CD4-positive, CD25-positive, alpha-beta regulatory T cell (primary cell): ENCODE data around the gene LUC7L2. TPM values are rescaled to one million over a fixed set of nuclear protein-coding genes. Genes with fewer than 3 reads are reported as not detected.

Source experiments
- ATAC-seq, 2 donors: fragments of 150-1000 bp; cut with Tn5 transposase; one replicate each; pipeline ENCODE4 v1.10.0; 2021; ENCODE audit warnings: low read depth in 2 of 2, moderate number of reproducible peaks in 2 of 2, moderate library complexity in 1 of 2
- DNase-seq, 3 donors: peaks; one replicate each; pipeline versions ENCODE4 v3.0.0 to v3.0.0-alpha.2; 2012 to 2022; ENCODE audit warnings: mixed read lengths in 1 of 3
- H3K27ac ChIP-seq: one replicate; pipeline ENCODE4 v1.7.0; 2013; ENCODE audit warnings: mild to moderate bottlenecking, low read length; ENCODE audit not compliant: insufficient read depth, poor library complexity, severe bottlenecking
- H3K27me3 ChIP-seq: one replicate; pipeline ENCODE4 v1.7.0; 2013; ENCODE audit warnings: low read length; ENCODE audit not compliant: control insufficient read depth, insufficient read depth
- H3K36me3 ChIP-seq: one replicate; pipeline ENCODE4 v1.7.0; 2013; ENCODE audit warnings: mild to moderate bottlenecking, low read length, moderate library complexity; ENCODE audit not compliant: control insufficient read depth, insufficient read depth
- H3K4me1 ChIP-seq: 2 replicates; pipeline ENCODE4 v1.7.0; 2013; ENCODE audit warnings: mild to moderate bottlenecking, low read length; ENCODE audit not compliant: insufficient read depth, control insufficient read depth, poor library complexity, severe bottlenecking
- H3K4me3 ChIP-seq: one replicate; pipeline ENCODE4 v1.7.0; 2013; ENCODE audit warnings: low read depth, mild to moderate bottlenecking, low read length, moderate library complexity
- H3K9me3 ChIP-seq, 2 experiments: 1 replicate in 1 of 2; 2 replicates in 1 of 2; pipeline ENCODE4 v1.7.0; 2013; ENCODE audit warnings: low read length in 2 of 2, mild to moderate bottlenecking in 1 of 2, moderate library complexity in 1 of 2; ENCODE audit not compliant: control insufficient read depth in 2 of 2
- H3K27ac Mint-ChIP-seq, 3 donors: one replicate each; pipeline ENCODE4 v1.8.0; 2020 to 2022; ENCODE audit warnings: mild to moderate bottlenecking in 3 of 3, mixed read lengths in 3 of 3, moderate library complexity in 2 of 3
- H3K27me3 Mint-ChIP-seq: one replicate; pipeline ENCODE4 v1.8.0; 2022; ENCODE audit warnings: mild to moderate bottlenecking, mixed read lengths
- H3K36me3 Mint-ChIP-seq: one replicate; pipeline ENCODE4 v1.8.0; 2020; ENCODE audit warnings: mixed read lengths
- H3K4me1 Mint-ChIP-seq, 4 donors: one replicate each; pipeline ENCODE4 v1.8.0; 2020 to 2022; ENCODE audit warnings: mixed read lengths in 4 of 4, mild to moderate bottlenecking in 1 of 4
- H3K4me3 Mint-ChIP-seq, 4 donors: one replicate each; pipeline ENCODE4 v1.8.0; 2020 to 2022; ENCODE audit warnings: mild to moderate bottlenecking in 4 of 4, mixed read lengths in 4 of 4, moderate library complexity in 3 of 4
- H3K9me3 Mint-ChIP-seq, 7 donors: one replicate each; pipeline ENCODE4 v1.8.0; 2020 to 2022; ENCODE audit warnings: mixed read lengths in 7 of 7, mild to moderate bottlenecking in 3 of 7, moderate library complexity in 2 of 7
- polyA plus RNA-seq, 4 donors: library from polyadenylated mRNA; unstranded; fragments of 300-500 nt; fragmentation: Illumina TruSeq; gene quantifications; one replicate each; pipeline ENCODE4 v1.2.3, GENCODE V29; 2021
- total RNA-seq: library from RNA; stranded (reverse); gene quantifications from one replicate; pipeline ENCODE4 v1.2.3, GENCODE V29; 2022

The LUC7L2 gene
- total and polyA plus RNA-seq, 5 donors from 2014 or later, result 56.9 to 190 (median 60.7) TPM

DNA sequence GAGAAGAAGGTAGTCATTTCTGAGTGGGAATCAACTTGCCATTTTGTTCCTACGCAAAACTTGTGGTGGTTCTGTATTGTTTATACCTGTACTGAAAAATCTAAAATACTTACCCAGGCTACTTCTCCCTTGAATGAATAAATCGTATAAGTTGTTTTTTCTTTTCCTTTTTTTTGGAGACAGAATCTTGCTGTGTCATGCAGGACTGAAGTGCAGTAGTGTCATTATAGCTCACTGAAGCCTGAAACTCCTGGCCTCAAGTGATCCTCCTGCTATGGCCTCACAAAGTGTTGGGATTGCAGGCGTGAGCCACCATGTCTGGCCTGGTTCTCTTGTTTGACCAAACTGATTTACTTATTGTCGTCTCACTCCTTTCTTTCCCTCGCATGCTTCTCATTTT lies 27.9 kb downstream of the LUC7L2 start:
- no peak for ATAC-seq
- Mint-ChIP-seq H3K36me3 (peaks cover 29% of the 10 kb centered on the region), H3K27ac (peak overlapping the region in 2 of 3 donors; percentile 65 to 76), H3K4me3 (peak overlapping the region in 1 of 4 donors; percentile 92), H3K4me1 (peaks cover 22 to 39% (median 28%) of the 10 kb centered on the region in 4 donors), H3K9me3 (peaks cover 0 to 2% (median 0%) of the 10 kb centered on the region in 7 donors), H3K27me3 (no peaks in the 10 kb centered on the region)
- DNase-seq, result no peak
- Histone ChIP-seq H3K4me1 (no peaks in the 10 kb centered on the region), H3K27ac (no peak overlapping the region), H3K27me3 (no peaks in the 10 kb centered on the region), H3K4me3 (no peak overlapping the region), H3K9me3 (no peaks in the 10 kb centered on the region), H3K36me3 (peaks cover 64% of the 10 kb centered on the region)

DNA sequence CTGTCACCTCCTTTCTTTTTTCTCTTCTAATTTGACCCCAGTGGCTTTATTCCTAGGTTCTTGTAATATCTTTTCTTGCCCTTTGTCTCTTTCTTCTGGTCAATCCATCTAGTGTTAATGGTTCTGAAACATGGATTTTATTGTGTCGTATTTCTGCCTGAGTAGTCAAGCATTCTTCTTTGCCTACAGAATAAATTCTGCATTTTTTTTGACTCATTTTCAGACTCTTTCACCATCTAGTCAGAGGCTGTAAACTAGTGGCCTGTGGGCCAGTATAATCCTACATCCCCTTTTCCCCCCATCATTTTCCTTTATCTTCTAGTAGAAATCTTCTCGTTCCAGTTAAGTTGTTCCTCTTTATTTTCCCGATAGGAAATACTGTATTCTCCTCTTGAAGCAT lies 29.4 kb downstream of the LUC7L2 start:
- no peaks in the 10 kb centered on the region for H3K27me3 ChIP-seq
- H3K27me3 Mint-ChIP-seq, result no peaks in the 10 kb centered on the region
- peaks cover 59% of the 10 kb centered on the region for H3K36me3 ChIP-seq

DNA sequence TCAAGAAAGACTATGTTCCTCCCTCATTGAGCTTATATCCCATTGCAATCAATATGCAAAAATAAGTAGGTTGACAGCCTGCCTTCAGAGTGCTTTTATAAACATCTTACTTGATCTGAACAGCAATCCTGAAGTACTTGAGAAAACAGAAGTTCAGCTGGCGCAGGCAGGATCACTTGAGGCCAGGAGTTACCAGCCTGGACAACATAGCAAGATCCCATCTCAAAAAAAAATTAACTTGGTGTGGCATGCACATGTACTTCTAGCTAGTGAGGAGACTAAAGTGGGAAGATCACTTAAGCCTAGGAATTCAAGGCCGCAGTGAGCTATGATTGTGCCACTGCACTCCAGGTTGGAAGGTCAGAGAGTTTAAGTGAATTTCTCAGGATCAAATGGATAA lies 30.1 kb downstream of the LUC7L2 start:
- Mint-ChIP-seq H3K27ac (peak overlapping the region in 1 of 3 donors; percentile 67), H3K4me1 (peaks cover 27 to 51% (median 38%) of the 10 kb centered on the region in 4 donors), H3K36me3 (peaks cover 29% of the 10 kb centered on the region), H3K4me3 (no peak overlapping the region), H3K9me3 (no peaks in the 10 kb centered on the region), H3K27me3 (no peaks in the 10 kb centered on the region)
- Histone ChIP-seq H3K36me3 (peaks cover 53% of the 10 kb centered on the region), H3K9me3 (no peaks in the 10 kb centered on the region), H3K27me3 (no peaks in the 10 kb centered on the region), H3K27ac (no peak overlapping the region), H3K4me1 (peaks cover 16% of the 10 kb centered on the region), H3K4me3 (no peak overlapping the region)
- DNase-seq (no peak), ATAC-seq (no peak)

More for the DNA sequence above, 29.4 kb downstream of the LUC7L2 start:
- DNase-seq (no peak), ATAC-seq (no peak)
- no peak overlapping the region for H3K4me3 ChIP-seq
- peaks cover 10% of the 10 kb centered on the region for H3K4me1 ChIP-seq
- H3K9me3 ChIP-seq, result no peaks in the 10 kb centered on the region
- Mint-ChIP-seq H3K9me3 (peaks cover 0 to 2% (median 0%) of the 10 kb centered on the region in 7 donors), H3K36me3 (peaks cover 29% of the 10 kb centered on the region), H3K4me3 (no peak overlapping the region), H3K4me1 (peaks cover 29 to 46% (median 31%) of the 10 kb centered on the region in 4 donors), H3K27ac (peak overlapping the region in 1 of 3 donors; percentile 80)
- no peak overlapping the region for H3K27ac ChIP-seq

DNA sequence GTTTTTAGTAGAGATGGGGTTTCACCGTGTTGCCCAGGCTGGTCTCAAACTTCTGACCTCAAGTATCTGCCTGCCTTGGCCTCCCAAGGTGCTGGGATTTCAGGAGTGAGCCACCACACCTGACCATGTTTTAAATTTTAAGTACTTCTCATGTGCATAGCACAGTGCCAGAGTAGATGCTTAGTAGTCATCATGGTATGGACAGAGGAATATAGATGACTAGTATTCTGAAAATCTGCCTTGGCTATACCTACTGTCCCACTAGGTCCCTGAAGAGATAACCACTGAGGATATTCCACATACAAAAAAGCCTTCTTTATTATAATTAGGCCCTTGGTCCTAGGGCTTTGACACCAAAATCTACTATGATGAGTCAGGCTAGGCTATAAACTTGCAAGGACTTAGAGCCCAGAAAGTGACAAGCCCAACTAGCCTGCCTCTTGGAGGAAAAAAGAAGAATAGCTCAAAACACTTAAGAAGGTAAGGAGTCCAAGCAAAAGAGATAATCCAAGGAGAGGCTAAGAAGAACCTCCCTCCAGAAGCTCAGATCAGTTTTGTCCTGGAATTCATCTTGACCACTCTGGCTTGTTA lies 34.0 kb downstream of the LUC7L2 start:
- Histone ChIP-seq H3K9me3 (no peaks in the 10 kb centered on the region), H3K27me3 (no peaks in the 10 kb centered on the region), H3K36me3 (peaks cover 50% of the 10 kb centered on the region), H3K4me1 (peaks cover 21% of the 10 kb centered on the region), H3K27ac (peak overlapping the region; percentile 20), H3K4me3 (peak overlapping the region; percentile 55)
- no peaks in the 10 kb centered on the region for H3K27me3 Mint-ChIP-seq
- H3K4me3 Mint-ChIP-seq, result peak overlapping the region in 1 of 4 donors; percentile 36
- ATAC-seq, result no peak
- H3K36me3 Mint-ChIP-seq, result peaks cover 25% of the 10 kb centered on the region
- H3K27ac Mint-ChIP-seq, result peak overlapping the region; percentile 7 to 61 (median 42)
- H3K4me1 Mint-ChIP-seq, result peaks cover 25 to 60% (median 48%) of the 10 kb centered on the region in 4 donors
- H3K9me3 Mint-ChIP-seq, result peaks cover 0 to 1% (median 0%) of the 10 kb centered on the region in 7 donors
- peak in 1 of 3 donors; percentile 4 for DNase-seq

DNA sequence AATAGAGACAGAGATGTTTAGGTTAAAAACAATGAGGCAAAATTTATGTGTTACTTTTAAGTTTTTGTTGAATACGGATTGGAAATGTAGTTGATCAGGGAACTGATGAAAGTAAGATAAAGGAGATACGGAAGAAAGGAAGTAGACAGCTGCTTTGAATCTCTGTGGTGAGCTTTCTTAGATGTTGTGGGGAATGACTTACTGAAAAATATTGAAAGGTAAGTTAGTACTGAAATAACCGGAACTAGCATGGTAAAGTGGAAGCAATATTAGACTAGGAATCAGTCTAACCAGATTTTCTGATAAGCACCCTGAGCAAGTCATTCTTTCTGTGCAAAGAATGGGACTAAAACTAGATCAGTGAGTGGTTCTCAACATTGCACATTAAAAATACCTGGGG lies 34.8 kb downstream of the LUC7L2 start:
- Mint-ChIP-seq H3K27me3 (no peaks in the 10 kb centered on the region), H3K9me3 (peaks cover 0 to 1% (median 0%) of the 10 kb centered on the region in 7 donors), H3K4me3 (peak overlapping the region; percentile 0 to 76 (median 48)), H3K4me1 (peaks cover 17 to 53% (median 42%) of the 10 kb centered on the region in 4 donors), H3K36me3 (peaks cover 19% of the 10 kb centered on the region), H3K27ac (peak overlapping the region; percentile 7 to 89 (median 42))
- H3K9me3 ChIP-seq, result no peaks in the 10 kb centered on the region
- DNase-seq (peak in 2 of 3 donors; percentile 18 to 29), ATAC-seq (peak in 1 of 2 donors; percentile 68)
- H3K27ac ChIP-seq, result peak overlapping the region; percentile 34
- peak overlapping the region; percentile 55 for H3K4me3 ChIP-seq
- H3K36me3 ChIP-seq, result peaks cover 51% of the 10 kb centered on the region
- H3K27me3 ChIP-seq, result no peaks in the 10 kb centered on the region
- H3K4me1 ChIP-seq, result peaks cover 21% of the 10 kb centered on the region

DNA sequence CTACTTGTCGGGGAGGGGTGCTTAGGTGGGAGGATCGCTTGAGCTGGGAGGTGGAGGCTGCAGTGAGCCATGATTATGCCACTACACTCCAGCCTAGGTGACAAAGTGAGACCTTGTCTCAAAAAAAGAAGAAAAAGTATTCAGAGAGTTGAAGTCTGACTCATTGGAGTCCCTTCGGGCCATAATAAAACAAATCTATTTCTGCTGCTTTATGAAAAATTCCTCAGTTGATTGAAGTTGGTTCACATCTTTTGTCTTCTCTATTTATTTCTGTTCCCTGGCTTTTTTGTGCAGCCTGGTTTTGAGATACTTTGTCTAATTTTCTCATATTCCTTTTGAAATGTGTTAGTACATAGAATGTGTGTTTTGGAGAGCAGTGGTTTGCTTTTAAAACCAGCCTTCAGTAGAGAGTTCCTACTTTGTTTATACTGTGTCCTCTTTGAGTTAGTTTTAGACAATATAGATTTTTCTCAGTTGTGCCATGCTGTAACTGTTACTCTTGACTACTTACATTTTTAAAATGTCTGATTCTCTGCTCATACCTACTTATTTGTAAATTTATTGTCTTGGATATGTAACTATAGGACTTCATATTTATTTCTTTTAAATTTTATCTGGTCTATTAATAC lies 36.7 kb downstream of the LUC7L2 start:
- Histone ChIP-seq H3K4me3 (no peak overlapping the region), H3K4me1 (peaks cover 21% of the 10 kb centered on the region), H3K27ac (peak overlapping the region; percentile 42), H3K27me3 (no peaks in the 10 kb centered on the region), H3K36me3 (peaks cover 59% of the 10 kb centered on the region), H3K9me3 (no peaks in the 10 kb centered on the region)
- Mint-ChIP-seq H3K36me3 (peaks cover 11% of the 10 kb centered on the region), H3K27me3 (no peaks in the 10 kb centered on the region), H3K27ac (peak overlapping the region in 1 of 3 donors; percentile 84), H3K9me3 (peaks cover 0 to 1% (median 0%) of the 10 kb centered on the region in 7 donors), H3K4me1 (peaks cover 16 to 43% (median 37%) of the 10 kb centered on the region in 4 donors), H3K4me3 (peak overlapping the region in 2 of 4 donors; percentile 4 to 21)
- no peak for ATAC-seq
- no peak for DNase-seq

DNA sequence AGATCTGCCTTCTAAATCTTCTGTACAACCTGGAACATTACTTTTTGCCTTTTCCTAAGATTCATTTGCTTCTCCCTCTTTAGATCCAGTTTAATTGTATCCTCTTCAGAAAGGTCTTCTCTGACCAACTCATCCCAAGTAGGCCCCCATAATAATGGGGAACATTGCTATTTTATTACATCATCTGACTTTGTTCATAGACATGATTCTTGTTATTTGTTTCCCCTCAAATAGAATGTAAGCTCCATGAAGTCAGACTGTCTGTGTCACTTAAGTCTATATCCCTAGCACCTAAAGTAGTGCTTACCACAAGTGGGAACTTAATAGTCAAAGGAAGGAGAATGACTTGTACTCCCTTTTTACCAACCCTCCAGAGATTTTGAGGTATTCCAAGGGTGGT lies 37.5 kb downstream of the LUC7L2 start:
- Mint-ChIP-seq H3K36me3 (peaks cover 11% of the 10 kb centered on the region), H3K27ac (peak overlapping the region in 1 of 3 donors; percentile 13), H3K27me3 (no peaks in the 10 kb centered on the region), H3K9me3 (peaks cover 0 to 1% (median 0%) of the 10 kb centered on the region in 7 donors), H3K4me1 (peaks cover 16 to 40% (median 36%) of the 10 kb centered on the region in 4 donors), H3K4me3 (no peak overlapping the region)
- peaks cover 21% of the 10 kb centered on the region for H3K4me1 ChIP-seq
- H3K9me3 ChIP-seq, result no peaks in the 10 kb centered on the region
- ATAC-seq (no peak), DNase-seq (no peak)
- no peak overlapping the region for H3K27ac ChIP-seq
- no peak overlapping the region for H3K4me3 ChIP-seq
- no peaks in the 10 kb centered on the region for H3K27me3 ChIP-seq
- H3K36me3 ChIP-seq, result peaks cover 59% of the 10 kb centered on the region
